Upper lobe of right lung (tissue), 1 donor: Measurements from ENCODE around the gene OLR1. TPM values are rescaled to one million over a fixed set of nuclear protein-coding genes. Genes with fewer than 3 reads are reported as not detected.

ENCODE experiments used
- ATAC-seq: fragments of 200-7000 bp; cut with Tn5 transposase; one replicate; pipeline ENCODE4 v1.9.1; 2020; ENCODE audit warnings: mild to moderate bottlenecking, moderate library complexity
- DNase-seq: peaks from one replicate; pipeline ENCODE4 v3.0.0-alpha.2; 2020
- H3K27ac ChIP-seq: fragments of 200-600 bp; one replicate; pipeline ENCODE4 v1.8.0; 2022
- H3K27me3 ChIP-seq: fragments of 200-600 bp; one replicate; pipeline ENCODE4 v1.8.0; 2022; ENCODE audit warnings: mild to moderate bottlenecking
- H3K36me3 ChIP-seq: fragments of 200-600 bp; one replicate; pipeline ENCODE4 v1.8.0; 2022
- H3K4me1 ChIP-seq: fragments of 200-600 bp; one replicate; pipeline ENCODE4 v1.8.0; 2022
- H3K4me3 ChIP-seq: fragments of 200-600 bp; one replicate; pipeline ENCODE4 v1.8.0; 2022; ENCODE audit warnings: mild to moderate bottlenecking
- H3K9me3 ChIP-seq: fragments of 200-600 bp; one replicate; pipeline ENCODE4 v1.8.0; 2022
- CTCF ChIP-seq: fragments of 200-600 bp; IDR thresholded peaks from one replicate; pipeline ENCODE4 v1.8.0; 2022; ENCODE audit warnings: antibody characterized with exemption
- intact Hi-C: fragments of 100-400 bp; cut with DNase I; formaldehyde crosslinking; loops from one replicate; pipeline ENCODE4 v1.11.0; 2022
- total RNA-seq: library from RNA; stranded (reverse); fragmentation: NEBNext Ultra II Directional; extraction: Animal tissue kit (Norgen Biotek cat#: 25700); gene quantifications from one replicate; pipeline ENCODE4 v1.2.1, GENCODE V29; 2021
- donor health status: DM: no; HTN: yes; CAD: no; lungs with severe emphysema.

Gene OLR1
- total RNA-seq, 1 donor from 2014 or later, result 96.1 TPM

- intact Hi-C loops, result no loop called here
- no peak overlapping the region for H3K27ac ChIP-seq
- H3K27me3 ChIP-seq, result no peaks in the 10 kb centered on the region
- TF ChIP-seq CTCF, result peak; percentile 60
- no peak overlapping the region for H3K4me3 ChIP-seq
- H3K36me3 ChIP-seq, result no peaks in the 10 kb centered on the region
- H3K9me3 ChIP-seq, result no peaks in the 10 kb centered on the region
- ATAC-seq (peak; percentile 73), DNase-seq (no peak)
- no peaks in the 10 kb centered on the region for H3K4me1 ChIP-seq
Measured at GRCh38 chr12:10140001-10140400, 31.9 kb downstream of the OLR1 start.

DNA sequence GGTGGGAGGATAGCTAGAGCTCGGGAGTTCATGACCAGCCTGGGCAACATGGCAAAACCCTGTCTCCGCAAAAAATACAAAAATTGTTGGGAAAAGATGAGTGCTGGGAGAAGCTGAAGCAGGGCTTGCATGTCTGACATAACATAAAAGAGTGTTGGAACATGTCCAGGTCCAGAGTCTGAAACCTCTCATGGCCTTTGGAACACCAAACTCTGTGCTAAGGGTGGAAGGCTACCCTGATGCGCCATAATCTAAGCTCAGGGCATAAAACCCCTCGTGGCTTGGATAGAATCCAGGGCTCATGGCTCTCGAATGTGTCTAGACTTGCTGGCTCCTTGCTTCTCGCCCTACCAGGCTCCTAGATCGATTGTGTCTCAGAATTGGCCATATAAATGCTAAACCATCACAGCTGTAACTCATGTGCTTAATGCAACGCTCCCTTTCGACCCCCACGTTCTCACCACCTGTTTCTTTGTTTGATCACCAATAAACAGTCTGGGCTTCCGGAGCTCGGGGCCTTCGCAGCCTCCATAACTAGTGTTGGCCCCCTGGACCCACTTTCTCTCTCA, 35.2 kb downstream of the OLR1 start:
- H3K9me3 ChIP-seq, result no peaks in the 10 kb centered on the region
- no peaks in the 10 kb centered on the region for H3K4me1 ChIP-seq
- intact Hi-C loops, result no loop called here
- no peaks in the 10 kb centered on the region for H3K36me3 ChIP-seq
- no peak for ATAC-seq
- no peak overlapping the region for H3K4me3 ChIP-seq
- no peak overlapping the region for H3K27ac ChIP-seq
- no peak for TF ChIP-seq CTCF
- no peak for DNase-seq
- no peaks in the 10 kb centered on the region for H3K27me3 ChIP-seq

GRCh38 chr12:10135126-10135525, 36.8 kb downstream of the OLR1 start:
- H3K4me1 ChIP-seq, result no peaks in the 10 kb centered on the region
- intact Hi-C loops, result no loop called here
- no peak for DNase-seq
- no peak for ATAC-seq
- no peaks in the 10 kb centered on the region for H3K9me3 ChIP-seq
- no peaks in the 10 kb centered on the region for H3K27me3 ChIP-seq
- no peaks in the 10 kb centered on the region for H3K36me3 ChIP-seq
- no peak overlapping the region for H3K27ac ChIP-seq
- no peak overlapping the region for H3K4me3 ChIP-seq
- no peak for TF ChIP-seq CTCF

DNA sequence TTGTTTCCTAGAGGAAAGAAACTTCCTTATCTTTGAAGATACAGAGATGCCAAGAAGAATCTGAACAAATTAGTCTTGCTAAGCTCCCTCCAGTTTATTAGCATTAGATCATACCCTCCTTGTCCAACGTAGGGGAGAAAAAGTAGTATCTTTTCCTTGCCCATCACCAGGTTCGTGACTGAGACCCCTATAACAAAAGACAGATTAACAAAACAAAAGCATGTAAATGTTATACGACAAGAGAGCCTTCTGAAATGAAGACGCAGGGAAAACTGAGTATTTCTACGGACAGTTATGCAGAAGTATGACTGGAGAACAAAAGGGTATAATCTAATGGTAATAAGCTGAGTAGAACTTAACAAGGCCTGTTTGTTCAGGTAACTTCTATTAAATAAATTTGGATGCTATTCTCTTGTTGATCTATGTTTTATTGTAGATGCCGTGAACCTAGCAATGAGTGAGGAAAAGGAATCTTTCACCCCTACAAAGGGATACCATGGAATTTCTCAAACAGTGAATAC, 39.0 kb downstream of the OLR1 start:
- no peak for ATAC-seq
- intact Hi-C loops, result no loop called here
- Histone ChIP-seq H3K36me3 (no peaks in the 10 kb centered on the region), H3K27ac (no peak overlapping the region), H3K9me3 (no peaks in the 10 kb centered on the region), H3K4me1 (no peaks in the 10 kb centered on the region), H3K4me3 (no peak overlapping the region), H3K27me3 (no peaks in the 10 kb centered on the region)
- TF ChIP-seq CTCF, result no peak
- DNase-seq, result no peak

GRCh38 chr12:10131111-10131690, 40.7 kb downstream of the OLR1 start:
- no peak overlapping the region for H3K4me3 ChIP-seq
- peak; percentile 65 for ATAC-seq
- no peaks in the 10 kb centered on the region for H3K4me1 ChIP-seq
- H3K36me3 ChIP-seq, result no peaks in the 10 kb centered on the region
- no peaks in the 10 kb centered on the region for H3K27me3 ChIP-seq
- TF ChIP-seq CTCF, result no peak
- intact Hi-C loops, result no loop called here
- no peaks in the 10 kb centered on the region for H3K9me3 ChIP-seq
- DNase-seq, result no peak
- H3K27ac ChIP-seq, result peak overlapping the region; percentile 51
